SK-N-MC (cell line): ENCODE results near the gene ATG16L2.

Experiments used
- EZH2 ChIP-seq: fragments of 200-600 bp; sonication (generic); IDR thresholded peaks from one replicate; pipeline ENCODE4 v1.6.1; 2017; ENCODE audit warnings: antibody characterized with exemption
- POLR2AphosphoS5 ChIP-seq: IDR thresholded peaks from 2 replicates; pipeline ENCODE4 v1.6.1; 2012; ENCODE audit warnings: mild to moderate bottlenecking, low read depth, low read length, borderline replicate concordance

DNA sequence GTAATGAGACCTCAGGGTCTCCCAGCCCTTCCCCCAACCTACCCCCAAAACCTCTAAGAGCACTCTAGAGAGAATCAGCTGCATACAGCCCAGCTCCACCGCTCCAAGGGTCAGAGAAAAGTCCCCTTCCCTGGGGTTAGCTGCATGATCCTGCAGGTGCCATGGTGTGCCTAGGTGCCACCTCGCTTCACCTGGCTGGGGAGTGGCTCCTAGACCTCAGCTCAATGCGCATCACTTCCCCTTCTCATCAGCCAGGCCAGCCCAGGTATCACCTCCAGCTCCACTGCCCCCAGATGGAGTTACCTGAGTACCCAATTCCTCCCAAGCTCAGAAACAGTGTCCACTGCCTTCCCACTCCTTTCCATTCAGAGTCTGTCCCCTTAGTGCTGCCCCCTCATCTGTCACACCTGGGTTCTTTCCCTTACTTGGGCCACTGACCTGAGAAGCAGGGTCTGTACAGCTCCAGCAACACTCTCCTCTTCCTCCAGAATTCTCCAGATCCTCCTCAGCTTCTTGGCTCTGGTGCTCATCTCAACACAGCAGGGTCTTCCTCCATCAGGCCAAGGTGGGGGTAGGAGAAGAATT is 21.7 kb upstream of the ATG16L2 start:
- no peak for TF ChIP-seq POLR2AphosphoS5
- TF ChIP-seq EZH2, result no peak
